Suppressor macrophage treated with lipopolysaccharide for 4 hours (primary cell): ENCODE results near the gene SMAD7.

Experiments
- DNase-seq: peaks from one replicate; pipeline ENCODE4 v3.0.0-alpha.2; 2020

Gene SMAD7

GRCh38 chr18:48986851-48987761 is 36.3 kb upstream of the SMAD7 start:
- DNase-seq: no peak

GRCh38 chr18:48985161-48985560 is 34.4 kb upstream of the SMAD7 start:
- DNase-seq: no peak

DNA sequence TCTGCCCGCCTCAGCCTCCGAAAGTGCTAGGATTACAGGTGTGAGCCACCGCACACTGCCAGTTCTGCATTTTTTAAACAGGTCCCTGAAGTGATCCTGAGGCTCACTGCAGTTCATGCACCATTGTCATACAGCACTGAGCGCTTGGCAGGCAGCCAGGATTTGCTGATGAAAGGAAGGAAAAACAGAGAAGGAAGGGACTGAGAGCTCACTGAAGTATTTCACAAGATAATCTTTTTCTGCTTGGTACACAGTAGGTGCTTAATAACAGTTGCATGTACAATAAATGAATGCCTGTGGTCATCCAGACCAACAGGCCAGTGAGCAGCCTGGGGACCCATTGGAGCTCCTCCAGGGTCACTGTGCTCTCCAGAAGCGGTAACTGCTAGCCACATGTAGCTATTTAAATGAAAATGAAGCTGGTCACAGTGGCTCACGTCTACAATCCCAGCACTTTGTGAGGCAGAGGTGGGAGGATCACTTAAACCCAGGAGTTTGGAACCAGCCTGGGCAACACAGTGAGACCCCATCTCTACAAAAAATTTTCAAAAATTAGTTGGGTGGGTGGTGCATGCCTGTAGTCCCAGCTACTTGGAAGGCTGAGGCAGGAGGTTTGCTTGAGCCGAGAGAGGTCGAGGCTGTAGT is 33.1 kb upstream of the SMAD7 start:
- DNase-seq: peak; percentile 45

DNA sequence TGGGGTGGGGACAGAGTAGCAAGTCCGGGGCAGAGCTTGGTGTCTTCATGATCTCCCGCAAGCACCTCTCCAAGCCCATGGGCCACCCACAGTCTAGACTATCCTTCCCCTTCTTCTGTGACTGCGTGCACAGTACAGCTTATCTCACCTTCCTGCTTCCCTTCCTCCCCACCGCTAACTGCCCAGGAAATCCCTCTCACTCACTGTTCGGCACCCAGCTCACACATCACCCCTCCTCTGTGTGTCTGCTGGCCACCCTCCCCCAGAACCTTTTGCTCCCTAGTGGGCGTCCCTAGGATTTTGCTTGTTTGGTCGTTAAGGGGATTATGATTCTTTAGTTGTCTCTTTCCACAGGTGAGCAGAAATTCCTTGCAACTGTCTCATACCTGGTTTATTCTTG is 31.5 kb upstream of the SMAD7 start:
- DNase-seq: peak; percentile 27

GRCh38 chr18:48979944-48980890 is 29.5 kb upstream of the SMAD7 start:
- DNase-seq: peak; percentile 58

DNA sequence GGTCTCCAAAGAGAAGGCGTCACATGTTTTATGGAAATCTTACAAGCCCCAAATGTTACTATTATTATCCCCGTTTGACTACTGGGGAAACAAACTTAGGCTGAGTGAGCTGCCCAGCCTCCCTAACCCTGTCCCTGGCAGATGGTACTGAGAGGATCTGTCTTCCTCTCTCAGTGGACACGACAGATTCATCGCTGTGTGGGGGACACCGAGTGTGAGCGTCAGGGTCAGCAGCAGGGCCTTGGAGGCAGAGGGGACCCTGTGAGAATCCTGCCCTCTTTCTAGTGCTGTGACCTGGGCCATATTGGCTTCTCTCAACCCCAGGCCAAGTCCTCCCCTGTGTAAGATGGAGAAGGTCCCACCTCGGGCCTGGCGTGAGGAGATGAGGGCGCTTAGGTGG is 27.1 kb upstream of the SMAD7 start:
- DNase-seq: no peak

- peak; percentile 52 for DNase-seq
These were observed 25.3 kb upstream of the SMAD7 start for GRCh38 chr18:48975817-48976649.

DNA sequence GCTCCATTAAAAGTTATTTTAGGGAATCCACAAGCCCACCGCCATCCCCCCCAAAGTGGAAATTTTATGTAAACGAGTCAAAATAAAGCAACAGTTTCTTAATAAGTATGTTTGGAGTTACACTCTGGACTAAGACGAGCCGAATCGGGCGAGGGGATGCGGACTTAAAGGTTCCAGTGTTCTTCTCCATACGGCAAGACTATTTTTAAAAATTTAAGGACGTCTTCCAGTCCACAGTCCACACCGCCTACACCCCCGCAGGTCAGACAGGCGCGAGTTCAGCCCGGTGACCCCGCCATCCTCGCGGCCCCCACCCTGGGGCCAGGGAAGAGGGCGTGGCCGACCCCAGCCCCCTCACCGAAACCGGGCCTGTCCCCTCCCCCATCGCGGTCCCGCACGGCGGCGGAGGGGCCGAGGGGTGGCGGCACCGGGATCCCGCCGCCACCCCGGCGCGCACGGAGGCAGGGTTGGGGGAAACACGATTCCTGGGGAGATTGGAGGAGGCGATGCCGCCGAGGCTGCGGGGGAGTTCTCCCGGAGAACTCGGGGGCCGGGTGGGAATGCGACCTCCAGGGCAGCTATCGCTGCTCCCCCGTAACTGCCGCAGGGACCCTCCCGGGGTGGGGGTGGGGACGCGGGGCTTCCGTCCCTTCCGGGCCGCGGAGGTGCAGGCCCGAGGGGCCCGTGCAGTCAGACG is 24.5 kb upstream of the SMAD7 start:
- DNase-seq: no peak

DNA sequence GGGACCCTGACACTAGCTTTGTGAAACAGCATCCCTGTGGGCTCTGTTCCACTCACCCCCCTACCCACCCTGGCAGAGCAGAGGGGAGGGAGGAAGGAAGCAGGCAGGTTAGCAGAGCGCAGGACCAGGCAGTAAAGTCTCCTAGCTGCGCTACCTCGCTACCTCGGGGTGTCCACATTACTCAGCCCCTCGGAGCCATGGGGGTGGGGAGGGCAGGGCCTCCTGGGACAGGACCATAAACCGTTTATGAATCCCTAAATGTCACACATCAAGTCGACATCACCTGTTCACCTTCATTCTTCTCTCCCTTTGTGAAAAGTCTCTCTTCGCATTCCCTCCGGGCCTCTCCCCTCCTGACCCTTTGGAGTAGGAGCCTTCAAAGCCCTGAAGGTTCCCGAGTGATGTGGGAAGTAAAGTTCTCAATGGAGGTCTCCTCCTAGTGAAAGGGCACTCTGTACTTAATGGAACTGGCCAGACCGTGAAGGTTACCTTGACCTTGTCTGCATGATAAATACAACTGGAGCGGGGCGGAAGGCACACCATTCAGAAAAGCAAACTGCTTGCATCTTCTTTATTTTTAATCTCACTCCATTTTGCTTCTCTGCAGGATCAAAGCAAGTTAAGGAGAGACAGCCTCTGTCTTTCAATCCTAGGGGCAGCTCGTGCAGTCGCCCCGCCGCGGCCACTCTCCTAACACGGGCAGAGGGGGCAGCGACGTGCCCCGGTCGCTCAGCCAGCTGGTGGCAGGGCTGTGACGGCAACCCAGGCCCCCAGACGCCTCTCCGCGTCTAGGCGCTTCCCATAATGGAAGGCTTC is 23.7 kb upstream of the SMAD7 start:
- DNase-seq: no peak

GRCh38 chr18:48973731-48974130 is 23.0 kb upstream of the SMAD7 start:
- no peak for DNase-seq

DNA sequence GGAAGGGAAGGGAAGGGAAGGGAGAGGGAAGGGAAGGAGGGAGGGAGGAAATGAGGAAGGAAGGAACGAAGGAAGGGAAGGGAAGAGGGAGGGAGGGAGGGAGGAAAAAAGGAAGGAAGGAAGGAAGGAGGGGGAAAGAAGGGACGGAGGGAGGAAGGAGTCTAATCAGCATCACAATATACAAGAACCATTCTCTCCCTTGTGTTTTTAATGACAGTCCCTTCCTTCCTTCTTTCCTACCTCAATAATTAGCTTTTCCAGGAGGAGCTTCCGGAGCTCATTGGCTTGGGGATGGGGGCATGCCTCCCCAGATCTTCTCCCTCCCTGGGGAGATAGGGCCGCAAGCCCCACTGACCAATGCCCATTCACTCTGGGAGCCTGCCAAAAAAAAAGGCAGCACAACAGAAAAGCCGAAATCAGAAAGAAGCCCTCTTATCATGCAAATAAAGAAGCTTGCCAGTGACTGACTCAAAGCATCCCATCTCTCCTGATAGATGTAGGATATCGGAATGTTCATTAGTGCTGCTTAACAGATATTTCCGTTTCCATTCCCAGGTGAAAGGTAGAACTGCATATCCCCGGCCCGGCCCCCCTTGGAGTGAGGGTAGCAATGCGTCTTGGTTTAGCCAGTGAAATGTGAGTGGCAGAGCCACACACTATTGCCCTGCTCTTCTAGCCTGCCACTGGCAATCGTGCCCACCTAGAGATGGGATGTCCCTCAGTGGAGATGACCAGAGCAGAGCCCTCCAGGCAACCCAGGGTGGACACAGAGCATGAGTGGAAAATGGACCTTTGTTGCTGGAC is 17.8 kb upstream of the SMAD7 start:
- DNase-seq: no peak

GRCh38 chr18:48967545-48967944 is 16.8 kb upstream of the SMAD7 start:
- no peak for DNase-seq

GRCh38 chr18:48966523-48966922 is 15.8 kb upstream of the SMAD7 start:
- DNase-seq: no peak

GRCh38 chr18:48963586-48964470 is 13.1 kb upstream of the SMAD7 start:
- no peak for DNase-seq

DNA sequence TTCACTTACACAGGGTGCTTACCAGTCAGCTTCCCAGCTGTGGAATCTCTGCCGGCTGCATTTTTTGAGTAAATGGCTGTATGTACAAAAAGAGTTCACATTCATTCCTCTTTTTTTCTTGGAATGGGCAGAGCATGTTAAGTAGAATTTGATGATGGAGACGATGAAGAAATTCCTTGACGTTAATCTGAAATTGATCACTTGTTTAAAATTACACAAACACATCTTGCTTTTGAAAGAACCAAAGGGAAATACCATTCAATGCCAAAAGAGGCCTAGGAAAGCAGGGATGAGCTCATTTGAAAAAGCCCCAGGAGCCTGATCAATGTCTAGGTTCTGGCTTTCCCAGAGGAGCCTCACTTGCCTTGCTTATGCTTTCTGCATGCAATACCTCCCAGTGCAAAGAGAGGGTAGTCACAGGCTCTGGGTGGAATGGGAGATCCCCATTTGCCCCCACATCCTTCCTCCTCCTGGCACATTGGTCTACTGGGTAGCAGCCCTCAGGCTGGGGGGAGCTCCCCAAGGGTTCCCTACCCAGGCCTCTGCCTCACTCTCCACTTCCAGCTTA is 12.3 kb upstream of the SMAD7 start:
- peak; percentile 39 for DNase-seq

GRCh38 chr18:48962252-48962993 is 11.7 kb upstream of the SMAD7 start:
- DNase-seq: no peak

GRCh38 chr18:48961547-48961946 is 10.8 kb upstream of the SMAD7 start:
- peak; percentile 25 for DNase-seq
